Activated naive CD8-positive, alpha-beta T cell treated with anti-CD3 and anti-CD28 coated beads, Interleukin-2, amount 10 ng/mL, durations not matched to agents 7 days and 5 days (primary cell): ENCODE measurements around the gene TMEM217. TPM values are rescaled to one million over a fixed set of nuclear protein-coding genes. Genes with fewer than 3 reads are reported as not detected.

Experiments
- ATAC-seq: fragments of 150-1000 bp; cut with Tn5 transposase; one replicate; pipeline ENCODE4 v1.10.0; 2021; ENCODE audit warnings: low read depth, moderate library complexity
- POLR2A ChIA-PET: fragments of 350-600 bp; sonication (Branson Sonifier 250); formaldehyde crosslinking; loops from one replicate; lab custom pipeline; 2021; ENCODE audit warnings: antibody characterized with exemption; lab: Charles Lee
- DNase-seq: peaks from one replicate; pipeline ENCODE4 v3.0.0; 2021
- H3K27ac Mint-ChIP-seq: one replicate; pipeline ENCODE4 v1.8.0; 2022; ENCODE audit warnings: mild to moderate bottlenecking, mixed read lengths
- H3K27me3 Mint-ChIP-seq: one replicate; pipeline ENCODE4 v1.8.0; 2022; ENCODE audit warnings: mild to moderate bottlenecking, moderate library complexity, mixed read lengths
- H3K36me3 Mint-ChIP-seq: one replicate; pipeline ENCODE4 v1.8.0; 2021; ENCODE audit warnings: mild to moderate bottlenecking, mixed read lengths
- H3K4me1 Mint-ChIP-seq: one replicate; pipeline ENCODE4 v1.8.0; 2021; ENCODE audit warnings: mixed read lengths
- H3K4me3 Mint-ChIP-seq: one replicate; pipeline ENCODE4 v1.8.0; 2022; ENCODE audit warnings: mild to moderate bottlenecking, moderate library complexity, mixed read lengths
- H3K9me3 Mint-ChIP-seq: one replicate; pipeline ENCODE4 v1.8.0; 2021; ENCODE audit warnings: mixed read lengths
- total RNA-seq, 2 experiments: library from RNA; stranded (reverse); gene quantifications; one replicate each; pipeline ENCODE4 v1.2.3, GENCODE V29; 2021

The TMEM217 gene
- total RNA-seq, 2 experiments from 2014 or later, result 1.4 to 2.0 TPM

GRCh38 chr6:37212268-37212667 lies 45.7 kb downstream of the TMEM217 start:
- no peak for ATAC-seq
- no peaks in the 10 kb centered on the region for H3K27me3 Mint-ChIP-seq
- H3K4me3 Mint-ChIP-seq, result no peak overlapping the region
- peaks cover 40% of the 10 kb centered on the region for H3K4me1 Mint-ChIP-seq
- DNase-seq, result no peak
- no peak overlapping the region for H3K27ac Mint-ChIP-seq
- H3K36me3 Mint-ChIP-seq, result peaks cover 5% of the 10 kb centered on the region
- H3K9me3 Mint-ChIP-seq, result no peaks in the 10 kb centered on the region
- POLR2A ChIA-PET, result interaction anchor here (1.5 to 2.5 kb wide), 2 partner anchors 41 to 192 kb away, joined by 9 to 11 read pairs; partner anchors contain the start of gene PIM1

DNA sequence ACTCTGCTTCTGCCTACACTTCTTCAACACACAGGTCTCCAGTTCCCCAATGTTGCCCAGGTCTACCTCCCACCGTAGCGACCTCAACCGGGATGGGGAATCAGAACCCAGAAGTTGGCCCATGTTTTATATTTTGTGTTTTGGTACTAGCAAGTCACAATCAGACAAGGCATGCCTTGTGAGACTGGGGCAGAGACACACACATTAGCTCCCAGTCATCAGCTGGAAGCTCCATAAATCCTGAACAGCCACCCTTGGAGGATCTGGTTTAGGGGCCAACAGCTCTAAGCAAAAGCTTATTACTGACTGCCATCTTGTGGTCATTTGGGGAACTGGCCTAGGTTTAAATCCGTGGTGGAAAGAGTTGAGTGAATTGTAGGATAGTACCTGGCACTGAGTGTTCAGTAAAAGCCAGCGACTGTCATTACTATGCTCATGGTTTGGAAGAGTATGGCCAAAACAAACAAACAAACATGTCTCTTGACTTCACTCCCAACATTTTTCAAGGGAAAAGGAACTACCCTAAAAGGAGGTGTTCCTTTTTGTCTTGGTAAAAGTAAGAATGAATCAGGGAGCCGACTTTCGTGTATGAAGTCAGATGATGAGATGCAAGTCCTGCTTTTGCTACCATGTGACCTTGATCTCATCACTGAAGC lies 47.5 kb downstream of the TMEM217 start:
- POLR2A ChIA-PET, result interaction anchor here (0.6 to 15.5 kb wide), 11 partner anchors 20 to 192 kb away, joined by 4 to 571 read pairs (median 12); partner anchors contain the start of genes PIM1, TBC1D22B and TMEM217
- Mint-ChIP-seq H3K4me3 (peak overlapping the region; percentile 84), H3K27me3 (no peaks in the 10 kb centered on the region)

GRCh38 chr6:37209461-37210205 lies 48.3 kb downstream of the TMEM217 start:
- peak overlapping the region; percentile 97 for H3K27ac Mint-ChIP-seq
- ATAC-seq (peak; percentile 76), DNase-seq (peak; percentile 62)
- H3K27me3 Mint-ChIP-seq, result no peaks in the 10 kb centered on the region
- H3K4me3 Mint-ChIP-seq, result peak overlapping the region; percentile 84
- peaks cover 50% of the 10 kb centered on the region for H3K4me1 Mint-ChIP-seq
- no peaks in the 10 kb centered on the region for H3K9me3 Mint-ChIP-seq
- POLR2A ChIA-PET, result interaction anchor here (0.6 to 15.5 kb wide), 15 partner anchors 9 to 310 kb away, joined by 3 to 571 read pairs (median 12); partner anchors contain the start of genes MTCH1, PIM1, TBC1D22B and TMEM217
- H3K36me3 Mint-ChIP-seq, result peaks cover 2% of the 10 kb centered on the region

More for the DNA sequence above, 47.5 kb downstream of the TMEM217 start:
- peak; percentile 55 for DNase-seq
- Mint-ChIP-seq H3K27ac (peak overlapping the region; percentile 97), H3K4me1 (peaks cover 44% of the 10 kb centered on the region), H3K9me3 (no peaks in the 10 kb centered on the region), H3K36me3 (peaks cover 2% of the 10 kb centered on the region)
- ATAC-seq, result peak; percentile 18

DNA sequence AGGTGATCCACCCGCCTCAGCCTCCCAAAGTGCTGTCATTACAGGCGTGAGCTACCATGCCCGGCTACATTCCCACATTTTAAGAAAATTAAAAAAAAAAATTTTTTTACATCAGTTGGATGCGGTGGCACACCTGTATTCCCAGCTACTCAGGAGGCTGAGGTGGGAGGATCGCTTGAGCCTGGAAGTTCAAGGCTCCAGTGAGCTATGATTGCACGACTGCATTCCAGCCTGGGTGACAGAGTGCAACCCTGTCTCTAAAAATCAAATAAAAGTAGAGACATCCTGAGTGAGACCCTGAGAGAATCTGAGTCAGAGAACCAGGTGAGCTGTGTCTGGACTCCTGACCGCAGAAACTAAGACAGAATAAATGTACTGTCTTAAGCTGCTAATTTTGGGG lies 49.2 kb downstream of the TMEM217 start:
- H3K4me1 Mint-ChIP-seq, result peaks cover 56% of the 10 kb centered on the region
- POLR2A ChIA-PET, result interaction anchor here (1.1 to 15.5 kb wide), 11 partner anchors 15 to 223 kb away, joined by 4 to 571 read pairs (median 15); partner anchors contain the start of genes MTCH1 and PIM1
- peak overlapping the region; percentile 97 for H3K27ac Mint-ChIP-seq
- DNase-seq, result no peak
- H3K4me3 Mint-ChIP-seq, result no peak overlapping the region
- no peaks in the 10 kb centered on the region for H3K9me3 Mint-ChIP-seq
- no peak for ATAC-seq
- no peaks in the 10 kb centered on the region for H3K27me3 Mint-ChIP-seq
- H3K36me3 Mint-ChIP-seq, result peaks cover 3% of the 10 kb centered on the region

DNA sequence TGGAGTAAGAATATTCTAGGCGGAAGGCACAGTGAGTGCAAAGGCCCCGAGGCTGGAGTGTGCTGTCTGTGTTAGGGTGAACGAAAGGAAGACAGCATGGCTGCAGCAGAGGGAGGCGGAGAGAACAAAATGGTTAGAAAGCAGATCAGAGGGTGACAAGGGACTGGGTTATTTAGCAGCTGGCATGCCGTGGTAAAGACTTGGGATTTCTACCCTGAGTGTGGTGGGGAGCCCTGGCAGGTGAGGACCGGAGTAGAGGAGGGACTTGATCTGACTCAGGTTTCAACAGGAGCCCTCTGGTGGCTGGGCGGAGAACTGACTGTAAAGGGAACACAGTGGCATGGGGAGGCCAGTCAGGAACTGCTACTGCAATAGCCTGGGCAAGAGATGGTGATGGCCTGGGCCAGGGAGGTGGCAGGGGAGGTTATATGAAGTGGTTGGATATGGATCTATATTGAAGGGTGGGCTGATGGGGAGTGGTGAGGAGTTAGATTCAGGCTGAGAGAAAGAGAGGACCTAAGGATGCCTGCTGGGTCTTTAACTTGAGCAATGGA lies 50.0 kb downstream of the TMEM217 start:
- Mint-ChIP-seq H3K4me3 (peak overlapping the region; percentile 76), H3K27me3 (no peaks in the 10 kb centered on the region), H3K36me3 (peaks cover 3% of the 10 kb centered on the region), H3K27ac (peak overlapping the region; percentile 92), H3K9me3 (no peaks in the 10 kb centered on the region), H3K4me1 (peaks cover 63% of the 10 kb centered on the region)
- POLR2A ChIA-PET, result interaction anchor here (0.5 to 15.5 kb wide), 6 partner anchors 18 to 185 kb away, joined by 3 to 571 read pairs (median 32); partner anchors contain the start of gene PIM1
- DNase-seq (peak; percentile 88), ATAC-seq (peak; percentile 66)

- Mint-ChIP-seq H3K36me3 (peaks cover 3% of the 10 kb centered on the region), H3K27me3 (no peaks in the 10 kb centered on the region), H3K9me3 (no peaks in the 10 kb centered on the region), H3K27ac (peak overlapping the region; percentile 92), H3K4me1 (peaks cover 72% of the 10 kb centered on the region), H3K4me3 (no peak overlapping the region)
- POLR2A ChIA-PET, result interaction anchor here (6.9 to 15.5 kb wide), 2 partner anchors 30 to 156 kb away, joined by 150 to 571 read pairs; partner anchors contain the start of gene PIM1
- DNase-seq (no peak), ATAC-seq (no peak)
These were observed 51.3 kb downstream of the TMEM217 start for GRCh38 chr6:37206622-37207021.

DNA sequence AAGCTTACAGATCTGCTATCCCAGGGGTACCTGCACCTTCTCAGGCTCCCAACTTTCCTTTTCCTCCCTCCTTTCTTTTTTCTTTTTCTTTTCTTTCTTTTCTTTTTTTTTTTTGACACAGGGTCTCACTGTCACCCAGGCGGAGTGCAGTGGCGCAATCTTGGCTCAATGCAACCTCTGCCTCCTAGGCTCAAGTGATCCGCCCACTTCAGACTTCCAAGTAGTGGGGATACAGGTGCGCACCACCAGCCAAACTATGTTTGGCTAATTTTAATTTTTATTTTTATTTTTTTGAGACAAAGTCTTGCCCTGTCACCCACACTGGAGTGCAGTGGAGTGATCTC lies 52.0 kb downstream of the TMEM217 start:
- DNase-seq (no peak), ATAC-seq (no peak)
- Mint-ChIP-seq H3K36me3 (peaks cover 3% of the 10 kb centered on the region), H3K4me3 (peak overlapping the region; percentile 55), H3K27ac (peak overlapping the region; percentile 87), H3K9me3 (no peaks in the 10 kb centered on the region), H3K4me1 (peaks cover 72% of the 10 kb centered on the region), H3K27me3 (no peaks in the 10 kb centered on the region)
- POLR2A ChIA-PET, result interaction anchor here (0.6 to 15.5 kb wide), 4 partner anchors 18 to 156 kb away, joined by 4 to 571 read pairs (median 79); partner anchors contain the start of gene PIM1

DNA sequence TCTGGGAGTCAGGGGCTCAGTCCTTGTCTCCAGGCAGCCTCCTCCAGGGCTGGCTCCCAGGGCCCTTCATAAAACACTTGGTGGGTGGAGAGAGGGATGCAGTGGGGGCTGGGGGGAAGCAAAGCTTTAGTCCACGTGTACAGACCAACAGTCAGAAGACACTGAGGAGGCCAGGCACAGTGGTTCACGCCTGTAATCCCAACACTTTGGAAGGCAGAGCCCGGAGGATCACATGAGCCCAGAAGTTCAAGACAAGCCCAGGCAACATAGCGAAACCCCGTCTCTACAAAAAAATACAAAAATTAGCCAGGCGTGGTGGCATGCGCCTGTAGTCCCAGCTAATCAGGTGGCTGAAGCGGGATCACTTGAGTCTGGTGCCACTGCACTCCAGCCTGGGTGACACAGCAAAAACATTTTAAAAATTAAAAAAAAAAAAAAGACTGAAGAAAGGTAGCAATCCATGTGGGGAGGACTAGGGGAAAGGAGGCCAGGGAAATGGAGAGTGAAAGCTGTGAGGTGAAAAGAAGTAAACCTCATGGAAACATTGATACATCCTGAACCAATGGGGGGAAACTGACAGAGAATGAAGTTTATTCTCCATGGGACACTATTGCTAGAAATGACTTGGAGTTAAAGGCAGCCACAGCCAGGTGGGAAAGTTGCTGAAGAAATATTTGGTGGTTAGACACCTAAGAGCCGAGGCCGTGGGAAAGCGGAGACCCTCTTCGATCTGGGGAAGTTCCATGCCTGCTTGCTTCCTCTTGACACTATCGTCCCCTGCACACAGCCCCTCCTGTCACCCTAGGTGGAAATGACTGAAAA lies 52.6 kb downstream of the TMEM217 start:
- ATAC-seq (no peak), DNase-seq (no peak)
- Mint-ChIP-seq H3K27ac (peak overlapping the region; percentile 87), H3K9me3 (no peaks in the 10 kb centered on the region), H3K4me1 (peaks cover 69% of the 10 kb centered on the region), H3K27me3 (no peaks in the 10 kb centered on the region), H3K36me3 (peaks cover 3% of the 10 kb centered on the region), H3K4me3 (peak overlapping the region; percentile 55)
- POLR2A ChIA-PET, result interaction anchor here (0.6 to 15.5 kb wide), 7 partner anchors 13 to 155 kb away, joined by 3 to 571 read pairs (median 5); partner anchors contain the start of gene PIM1

GRCh38 chr6:37204014-37204751 lies 53.8 kb downstream of the TMEM217 start:
- ATAC-seq (no peak), DNase-seq (no peak)
- Mint-ChIP-seq H3K36me3 (peaks cover 3% of the 10 kb centered on the region), H3K9me3 (no peaks in the 10 kb centered on the region), H3K4me1 (peaks cover 57% of the 10 kb centered on the region), H3K4me3 (peak overlapping the region; percentile 3), H3K27ac (peak overlapping the region; percentile 73), H3K27me3 (no peaks in the 10 kb centered on the region)
- POLR2A ChIA-PET, result interaction anchor here (1.0 to 15.5 kb wide), 5 partner anchors 11 to 154 kb away, joined by 3 to 571 read pairs (median 5); partner anchors contain the start of gene PIM1

GRCh38 chr6:37202788-37203491 lies 55.0 kb downstream of the TMEM217 start:
- Mint-ChIP-seq H3K27ac (peak overlapping the region; percentile 82), H3K4me3 (peak overlapping the region; percentile 25), H3K36me3 (peaks cover 3% of the 10 kb centered on the region), H3K4me1 (peaks cover 50% of the 10 kb centered on the region), H3K27me3 (no peaks in the 10 kb centered on the region), H3K9me3 (no peaks in the 10 kb centered on the region)
- POLR2A ChIA-PET, result interaction anchor here (1.0 to 15.5 kb wide), 2 partner anchors 16 to 26 kb away, joined by 6 to 571 read pairs; partner anchors contain the start of gene PIM1
- ATAC-seq (peak; percentile 23), DNase-seq (no peak)

DNA sequence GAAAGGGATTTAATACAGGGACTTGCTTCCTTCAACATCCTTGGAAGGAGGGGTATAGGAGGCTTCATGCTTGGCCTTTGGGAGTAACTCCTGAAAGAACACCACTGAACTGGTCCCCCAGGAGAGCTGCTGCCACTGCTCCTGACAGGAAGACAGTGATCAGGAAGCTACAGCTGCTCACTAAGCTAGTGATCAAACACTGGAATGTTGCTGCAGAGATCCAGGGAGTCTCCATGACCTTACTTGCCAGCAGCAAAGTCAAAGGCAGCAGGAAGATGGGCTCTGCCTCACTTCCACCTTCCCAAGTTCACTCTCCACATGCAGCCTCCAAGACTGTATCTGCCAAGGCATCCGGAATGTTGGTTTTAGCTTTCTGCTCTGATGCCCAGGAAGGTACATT lies 56.2 kb downstream of the TMEM217 start:
- Mint-ChIP-seq H3K9me3 (no peaks in the 10 kb centered on the region), H3K36me3 (peaks cover 3% of the 10 kb centered on the region), H3K4me1 (peaks cover 40% of the 10 kb centered on the region), H3K27ac (peak overlapping the region; percentile 82), H3K4me3 (no peak overlapping the region), H3K27me3 (no peaks in the 10 kb centered on the region)
- POLR2A ChIA-PET, result interaction anchor here (15.5 kb wide), 1 partner anchor 25 kb away, joined by 571 read pairs; the partner anchor contains the start of gene PIM1
- no peak for DNase-seq
- ATAC-seq, result no peak
